IPS DF 4.7 (cell line): ENCODE measurements around the gene SKAP1.
"Not testable (repeated sequence)": the region's sequence is repeated elsewhere in the genome, so short reads cannot be mapped to it uniquely, and the experiment has no call there.

Source experiments
- DNase-seq: peaks from one replicate; pipeline ENCODE4 v3.0.0-alpha.2; 2013; ENCODE audit warnings: low spot score; ENCODE audit errors: extremely low read depth

Gene SKAP1

DNA sequence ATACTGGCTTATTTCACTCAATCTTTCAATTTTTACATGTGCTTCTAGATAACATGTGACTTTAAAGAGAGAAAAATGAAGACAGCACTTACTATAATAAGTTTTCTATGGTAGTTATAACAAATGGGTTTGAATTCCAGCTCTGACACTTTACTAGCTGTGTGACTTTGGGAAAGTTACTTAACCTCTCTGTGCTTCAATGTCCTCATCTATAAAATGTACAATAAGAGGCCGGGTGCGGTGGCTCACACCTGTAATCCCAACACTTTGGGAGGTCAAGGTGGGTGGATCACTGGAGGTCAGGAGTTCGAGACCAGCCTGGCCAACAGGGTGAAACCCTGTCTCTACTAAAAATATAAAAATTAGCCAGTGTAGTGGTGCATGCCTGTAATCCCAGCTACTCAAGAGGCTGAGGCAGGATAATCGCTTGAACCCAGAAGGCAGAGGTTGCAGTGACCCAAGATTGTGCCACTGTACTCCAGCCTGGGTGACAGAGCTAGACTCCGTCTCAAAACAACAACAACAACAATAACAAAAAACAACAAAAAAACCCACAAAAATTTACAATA is 184.5 kb downstream of the SKAP1 start:
- DNase-seq, result not testable (repeated sequence)

DNA sequence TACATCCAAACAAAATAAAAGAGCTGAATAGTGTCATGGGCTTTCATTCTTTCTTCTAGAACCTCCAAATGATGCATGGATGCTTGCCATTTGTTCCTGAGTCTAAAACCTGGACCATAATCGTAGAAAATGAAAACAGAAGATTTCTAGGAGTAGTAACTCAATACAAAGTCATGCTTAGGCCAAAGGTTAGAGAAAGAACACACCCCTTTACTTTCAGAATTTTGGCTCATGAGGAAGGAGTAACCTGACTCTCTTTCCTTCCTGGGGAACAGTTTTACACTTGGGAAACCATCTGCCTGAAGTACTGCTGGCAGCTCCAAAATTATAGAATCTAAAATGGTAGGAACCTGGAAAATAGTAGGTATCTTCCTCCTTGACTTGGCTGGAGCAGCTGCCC is 185.2 kb downstream of the SKAP1 start:
- DNase-seq, result no peak

DNA sequence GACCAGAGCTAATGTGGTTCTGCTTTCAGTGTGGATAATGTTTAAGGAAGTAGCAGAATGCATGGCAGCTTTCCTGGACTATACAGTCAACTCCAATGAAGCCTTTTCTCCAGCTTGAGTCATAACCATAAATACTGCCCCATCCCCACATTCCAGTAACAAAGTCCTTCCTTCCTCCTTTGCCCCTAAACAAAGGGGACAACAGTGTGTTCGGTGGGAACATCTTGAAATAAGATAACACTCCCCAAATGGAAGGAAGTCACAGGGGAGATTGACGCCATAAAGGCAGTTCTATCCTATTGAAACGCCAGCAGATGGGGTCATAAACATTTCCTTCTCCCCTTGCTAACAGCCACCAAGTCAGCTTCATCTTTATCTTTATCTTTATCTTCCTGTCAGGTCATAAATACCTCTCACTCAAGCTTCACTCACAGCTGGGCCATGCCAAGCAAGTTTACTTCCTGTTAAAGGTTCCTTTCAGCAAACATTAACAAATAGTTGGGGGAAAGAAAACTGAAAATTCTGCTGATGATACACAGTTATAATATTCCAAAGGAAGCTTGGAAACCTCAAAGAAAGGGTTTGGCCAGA is 185.8 kb downstream of the SKAP1 start:
- no peak for DNase-seq

DNA sequence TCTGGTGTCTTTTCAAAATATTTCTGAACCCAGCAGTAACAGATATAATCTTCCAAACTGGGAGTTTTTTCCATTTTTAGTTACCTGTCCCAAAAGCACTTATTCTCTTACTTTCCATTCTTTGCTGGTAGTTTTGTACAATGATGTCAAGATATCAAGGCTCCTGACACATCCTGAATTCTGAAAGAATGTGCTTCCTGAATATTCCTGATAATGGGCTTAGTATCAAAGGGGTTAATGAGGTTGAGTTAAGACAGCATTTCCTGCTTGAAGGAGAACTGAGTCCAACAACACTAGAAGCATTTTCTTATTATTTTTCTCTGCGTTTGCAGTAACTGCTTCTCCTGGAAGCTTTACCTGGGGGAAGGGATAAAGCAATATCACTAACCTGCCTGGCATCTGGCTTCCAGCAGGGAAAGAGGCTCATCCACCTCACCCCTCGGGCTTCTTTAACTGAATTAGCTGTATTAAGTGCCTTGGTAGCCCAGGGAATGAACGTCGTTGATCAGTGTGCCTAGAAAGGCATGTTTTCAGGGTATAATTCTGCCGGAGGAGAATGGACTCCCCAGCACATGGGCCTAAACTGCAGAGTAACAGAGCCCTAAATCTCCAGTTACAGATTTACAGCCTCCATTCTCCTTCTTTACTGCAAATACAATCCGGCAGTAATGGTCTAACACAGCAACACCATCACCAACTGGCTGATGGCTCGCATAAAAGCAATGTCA is 188.1 kb downstream of the SKAP1 start:
- DNase-seq, result no peak

DNA sequence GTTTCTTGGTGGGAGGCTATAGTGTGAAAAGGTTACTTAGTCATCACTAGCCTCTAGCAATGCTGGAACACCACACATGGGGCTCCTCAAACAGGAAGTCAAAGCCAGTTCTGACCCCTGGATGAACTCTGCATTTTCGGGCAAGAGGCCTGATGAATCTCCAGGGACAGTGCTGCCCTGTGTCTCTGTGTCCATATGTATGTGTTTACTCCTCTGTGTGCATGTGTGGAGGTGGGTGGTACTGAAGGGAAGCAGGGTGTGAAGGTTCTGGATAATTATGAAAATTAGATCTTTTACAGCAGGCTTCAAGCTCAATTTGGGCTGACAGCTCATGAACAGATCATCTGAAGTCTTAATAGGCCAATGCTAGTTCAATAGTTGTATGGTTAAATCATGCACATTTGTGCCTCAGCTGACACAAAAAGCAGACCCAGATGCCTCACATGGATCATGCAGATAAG is 188.9 kb downstream of the SKAP1 start:
- DNase-seq, result no peak

DNA sequence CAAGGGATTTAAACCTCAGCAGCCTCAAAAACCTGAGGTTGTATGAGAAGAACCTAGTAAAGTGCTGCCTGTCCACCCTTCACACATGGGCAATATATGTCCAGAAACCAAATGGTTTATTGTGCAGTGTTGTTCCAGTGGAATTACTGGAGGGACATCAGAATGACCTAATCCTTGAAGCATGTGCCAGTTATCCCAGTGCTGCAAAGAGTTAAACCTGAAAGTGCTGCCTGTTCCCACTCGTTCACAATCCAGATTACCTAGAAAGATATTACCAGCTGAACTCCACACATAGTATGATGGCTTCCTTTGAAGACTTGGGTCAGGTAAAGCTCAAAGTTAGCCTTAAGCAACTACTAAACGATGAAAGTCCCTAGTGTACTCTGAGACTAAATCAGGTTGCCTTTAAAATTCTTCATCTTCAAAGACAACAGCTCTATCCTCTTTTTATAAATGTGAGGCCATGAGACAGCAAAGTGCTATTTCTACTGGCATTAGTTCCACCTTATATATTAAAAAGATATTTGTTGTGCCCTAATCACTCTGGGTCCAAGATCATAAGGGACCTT is 189.4 kb downstream of the SKAP1 start:
- DNase-seq, result no peak

DNA sequence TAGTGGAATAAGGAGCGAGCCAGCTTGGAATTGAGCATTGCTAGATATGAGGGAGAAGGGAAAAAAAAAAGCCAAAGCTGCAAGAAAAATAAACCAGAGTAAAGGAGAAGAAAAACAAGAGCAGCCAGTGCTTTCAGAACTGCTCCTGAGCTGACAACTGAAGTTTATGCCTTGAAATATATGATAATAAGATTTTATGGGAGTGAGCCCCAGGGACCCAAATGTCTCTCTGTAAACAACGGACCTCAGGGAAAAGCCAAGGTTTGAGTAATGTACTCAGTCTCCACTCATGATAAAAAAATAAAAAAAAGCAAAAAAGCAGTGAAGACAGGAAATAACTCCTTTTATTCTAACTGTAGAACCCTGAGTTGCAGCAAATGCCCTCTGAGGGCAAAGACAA is 189.9 kb downstream of the SKAP1 start:
- DNase-seq, result no peak

DNA sequence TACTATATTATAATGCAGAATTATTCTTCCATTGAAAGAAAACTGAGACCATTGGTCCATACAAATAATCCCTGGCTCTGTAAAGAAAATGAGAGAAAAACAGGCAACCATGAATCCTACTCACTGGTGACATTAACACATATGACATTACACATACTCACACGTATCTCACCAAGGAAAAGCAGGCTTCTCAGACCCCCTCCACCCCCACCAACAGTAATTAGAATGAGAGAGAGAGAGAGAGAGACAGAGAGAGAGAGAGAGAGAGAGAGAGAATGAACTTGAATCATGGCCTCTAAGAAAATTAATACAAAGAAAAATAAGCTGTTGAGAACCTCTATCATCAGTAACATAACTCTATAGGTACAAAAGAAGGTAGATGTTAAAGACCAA is 190.4 kb downstream of the SKAP1 start:
- no peak for DNase-seq

DNA sequence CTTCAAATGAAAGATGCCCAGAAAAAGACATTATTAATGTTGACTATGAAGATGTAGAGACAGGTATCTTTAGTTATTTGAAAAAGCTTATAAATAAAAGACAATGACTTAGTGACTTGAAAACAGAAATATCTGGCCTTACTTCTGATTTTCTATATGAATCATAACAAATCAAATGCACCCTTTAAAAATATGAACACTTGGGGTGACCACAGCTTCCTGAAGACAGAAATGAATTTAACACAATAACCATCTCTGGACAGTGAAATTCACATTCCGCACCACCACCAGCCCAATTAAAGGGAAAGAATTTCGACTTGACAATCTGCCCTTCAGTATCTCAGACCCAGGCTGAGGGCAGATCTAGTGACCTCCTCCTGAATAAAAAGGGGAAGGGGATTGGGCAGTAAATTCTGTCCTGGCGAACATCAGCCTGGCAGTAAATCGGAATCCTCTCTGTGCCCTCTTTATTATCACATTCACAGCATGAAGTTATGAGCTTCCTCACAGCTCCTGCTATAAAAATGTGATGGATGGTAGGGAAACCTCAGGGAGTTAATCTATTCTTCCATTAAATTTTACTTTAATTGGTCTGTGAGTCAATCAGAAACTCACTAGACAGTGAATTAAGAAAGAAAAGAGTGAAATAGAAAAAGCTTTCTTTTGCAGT is 190.9 kb downstream of the SKAP1 start:
- no peak for DNase-seq

DNA sequence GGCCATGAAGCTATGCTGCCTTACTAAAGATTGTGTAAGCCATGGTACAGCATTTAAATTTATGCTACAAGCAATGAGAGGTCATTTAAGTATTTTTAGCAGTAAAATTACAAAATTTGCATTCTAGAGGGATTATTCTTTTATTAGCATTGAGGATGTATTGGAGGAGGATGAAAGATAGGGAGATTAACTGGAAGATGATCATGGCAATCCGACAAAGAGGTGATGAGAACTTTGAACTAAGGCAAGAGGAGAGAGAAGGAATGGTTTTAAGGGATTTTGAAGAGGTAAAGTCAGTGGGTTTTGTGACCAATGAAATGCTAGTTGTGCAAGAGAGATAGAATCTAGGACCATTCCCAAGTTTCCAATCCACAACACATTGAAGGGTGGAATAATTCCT is 192.6 kb downstream of the SKAP1 start:
- no peak for DNase-seq

DNA sequence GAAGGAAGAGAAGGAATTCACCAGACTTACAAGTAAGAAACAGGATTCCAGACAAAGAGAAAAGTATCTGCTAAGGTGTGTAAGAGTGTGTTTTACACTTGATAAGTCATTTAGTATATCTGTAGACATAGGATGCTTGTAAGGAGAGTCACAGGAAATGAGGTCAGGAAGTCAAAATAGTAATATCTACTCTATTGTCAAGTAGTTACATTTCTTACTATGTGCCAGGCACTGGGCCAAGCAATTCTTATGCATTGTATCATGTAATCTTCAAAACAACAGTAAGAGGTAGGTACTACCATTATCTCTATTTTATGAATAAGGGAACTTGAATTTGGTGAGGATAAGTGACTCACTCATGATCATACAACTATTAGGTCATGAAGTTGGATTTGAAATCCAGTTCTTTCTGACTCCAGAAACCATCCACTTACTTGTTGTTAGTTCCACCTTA is 193.3 kb downstream of the SKAP1 start:
- DNase-seq, result no peak

DNA sequence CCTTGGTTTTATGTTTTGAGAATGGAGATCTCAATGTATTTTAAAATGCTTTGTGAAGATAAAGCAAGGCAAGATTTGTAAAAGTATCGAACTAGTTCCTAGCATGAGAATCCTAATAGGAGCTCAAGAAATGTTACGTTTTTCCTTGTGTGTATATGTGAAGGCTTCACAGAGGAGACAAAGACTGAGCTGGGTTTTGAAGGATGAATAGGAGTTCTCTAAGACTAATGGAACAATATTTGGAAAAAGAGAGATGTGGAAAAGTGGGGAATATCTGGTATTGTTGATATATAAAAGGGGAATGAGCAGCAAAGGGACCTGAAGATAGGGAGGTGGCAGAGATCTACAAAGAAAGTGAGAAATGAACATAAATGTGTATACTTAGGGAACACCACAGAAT is 195.1 kb downstream of the SKAP1 start:
- DNase-seq, result no peak

DNA sequence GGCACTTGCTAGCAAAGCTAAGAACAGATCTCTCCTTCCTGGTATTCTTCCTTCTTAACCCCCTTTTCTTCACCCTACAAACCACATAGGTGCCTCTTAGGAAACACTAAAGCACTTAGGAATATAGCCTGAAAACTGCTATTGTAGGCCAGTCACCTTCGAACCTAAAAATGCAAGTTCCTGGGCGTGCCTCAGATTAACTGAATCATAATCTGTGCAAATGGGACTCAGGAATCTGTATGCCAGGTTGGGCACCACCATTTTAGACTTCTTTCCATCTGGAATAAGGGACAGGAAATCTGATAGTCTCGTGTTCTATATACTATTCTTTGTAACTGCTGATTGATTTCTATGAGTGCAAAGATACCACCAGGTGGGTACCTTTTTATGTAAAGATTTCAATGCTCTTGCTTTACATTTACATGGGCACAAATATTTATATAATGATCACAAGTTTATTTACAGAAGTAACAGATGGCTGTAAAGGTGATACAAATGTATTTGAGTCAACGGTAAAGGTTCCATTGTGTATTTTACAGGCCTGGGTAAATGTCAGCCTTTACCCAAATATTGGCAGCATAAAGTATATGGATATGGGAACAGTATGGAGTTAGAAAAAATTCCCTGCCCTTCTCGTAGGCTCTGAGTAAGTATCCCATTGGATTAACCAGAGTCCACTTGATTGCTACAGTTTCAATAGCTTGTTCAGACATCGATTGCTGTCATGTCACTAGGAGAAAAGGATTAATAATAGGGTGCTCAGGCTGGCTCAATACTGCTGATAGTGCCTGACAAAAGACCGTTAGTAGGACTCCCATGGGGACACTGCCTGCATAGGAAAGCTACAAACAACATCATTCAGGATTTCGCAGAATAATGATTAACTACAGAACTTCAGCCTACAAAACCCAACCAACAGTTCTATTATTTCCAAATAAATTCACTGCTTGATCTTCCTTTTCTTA is 197.7 kb downstream of the SKAP1 start:
- no peak for DNase-seq

DNA sequence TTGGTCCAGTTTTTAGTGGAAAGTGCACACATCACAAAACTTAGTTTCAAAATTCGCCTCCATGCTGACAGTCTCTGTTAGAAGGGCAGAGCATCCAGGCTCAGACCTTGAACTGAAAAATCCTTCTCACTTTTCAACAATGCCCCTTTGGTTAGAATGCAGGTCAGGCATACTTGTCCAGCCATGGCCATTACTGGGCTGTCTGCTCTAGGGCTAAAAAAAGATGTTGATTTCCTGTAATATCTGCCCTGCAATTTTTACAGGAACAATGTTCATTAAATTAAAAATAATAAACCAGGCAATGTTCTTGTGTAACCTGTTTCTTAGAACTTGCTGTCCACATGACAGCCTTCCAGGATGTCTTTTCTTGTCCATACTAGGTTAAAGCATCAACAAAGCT is 200.1 kb downstream of the SKAP1 start:
- DNase-seq, result no peak

DNA sequence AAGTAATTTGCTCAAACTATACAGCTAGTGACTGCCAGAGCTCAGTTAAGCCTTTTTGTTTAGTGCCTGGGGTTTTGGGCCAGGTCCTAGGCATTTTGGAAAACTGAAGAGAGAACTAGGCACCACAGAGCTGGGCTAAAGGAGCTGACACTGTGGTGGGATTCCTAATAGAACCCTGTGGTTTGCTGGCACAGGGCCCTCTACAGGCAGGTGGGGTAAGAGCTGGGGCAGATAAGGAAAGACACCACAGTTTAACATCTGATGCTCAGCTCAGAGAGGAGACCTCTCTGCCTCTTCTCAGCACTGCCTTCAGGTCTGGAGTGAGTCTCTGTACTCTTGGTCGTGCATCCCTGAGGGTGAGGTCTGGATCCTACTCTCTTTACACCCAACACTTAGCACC is 201.3 kb downstream of the SKAP1 start:
- no peak for DNase-seq

DNA sequence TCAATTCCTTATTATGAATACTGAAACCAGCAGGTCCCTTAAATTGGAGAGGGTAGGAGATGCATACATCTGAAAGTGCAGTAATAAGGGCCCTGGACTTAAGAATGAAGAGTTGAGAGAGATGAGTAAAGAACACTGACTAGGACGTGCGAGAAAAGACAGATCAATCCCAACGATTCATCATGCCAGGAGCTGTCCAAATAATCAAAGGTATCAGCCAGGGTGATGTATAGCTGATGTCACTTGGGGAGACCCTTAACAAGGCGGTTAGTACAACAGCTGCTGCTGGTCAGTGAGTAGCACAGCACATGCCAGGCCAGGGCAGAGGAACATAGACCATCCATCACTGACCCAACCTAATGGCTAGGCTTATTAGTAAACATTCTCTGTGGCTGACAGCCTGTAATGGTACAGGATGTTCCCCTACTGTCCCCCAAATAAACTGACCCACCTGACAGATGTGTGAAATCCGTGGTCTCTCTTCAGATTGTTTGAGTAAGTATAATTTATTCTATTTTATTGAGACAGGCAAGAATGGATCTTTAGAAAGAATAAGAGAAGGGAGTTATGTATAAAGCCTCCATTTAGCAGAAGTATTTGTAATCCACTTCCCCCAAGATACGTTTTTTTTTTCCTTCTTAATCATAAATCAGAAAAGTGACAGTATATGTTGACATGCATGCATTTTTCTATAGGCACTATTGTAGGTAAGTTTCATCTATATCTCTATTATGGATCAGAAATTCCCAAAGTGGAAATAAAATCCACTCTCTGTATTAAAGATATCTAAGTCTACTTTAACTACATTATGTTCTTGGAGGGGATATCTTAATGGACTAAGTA is 204.1 kb downstream of the SKAP1 start:
- no peak for DNase-seq

DNA sequence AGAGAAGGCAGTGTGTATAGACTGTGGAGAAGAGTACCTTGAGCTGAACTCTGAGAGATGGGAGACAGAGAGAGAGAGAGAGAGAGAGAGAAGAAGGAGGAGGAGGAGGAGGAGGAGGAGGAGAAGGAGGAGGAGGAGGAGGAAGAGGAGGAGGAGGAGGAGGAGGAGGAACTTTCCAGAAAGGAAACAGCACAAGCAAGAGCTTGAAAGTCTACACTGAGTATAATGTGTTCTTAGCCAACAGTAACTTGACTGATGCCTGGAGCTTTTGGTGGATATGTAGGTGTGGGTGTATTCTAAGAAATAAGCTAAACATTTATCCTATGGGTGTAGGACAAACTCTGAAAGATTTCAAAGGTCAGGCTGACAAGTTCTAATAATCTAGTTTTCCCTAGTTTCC is 206.1 kb downstream of the SKAP1 start:
- DNase-seq, result no peak

DNA sequence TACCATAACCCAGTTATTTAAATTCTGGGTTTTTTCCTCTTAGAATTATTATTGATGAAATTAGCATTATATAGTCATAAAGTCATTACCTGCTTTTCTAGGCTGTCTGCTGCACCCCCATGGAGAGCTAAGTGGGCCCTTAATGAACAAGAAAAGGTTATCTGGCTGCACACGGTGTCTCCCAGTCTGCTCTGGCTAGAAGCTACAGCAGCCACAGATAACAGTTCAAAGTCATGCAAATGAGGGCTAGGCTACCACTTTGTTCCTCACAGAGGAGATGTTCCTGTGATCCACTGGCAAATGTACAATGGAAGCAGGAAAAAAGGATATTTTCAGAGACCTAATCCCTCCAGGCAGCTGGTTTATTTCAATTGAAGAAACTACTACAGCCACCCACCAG is 210.4 kb downstream of the SKAP1 start:
- DNase-seq, result no peak

DNA sequence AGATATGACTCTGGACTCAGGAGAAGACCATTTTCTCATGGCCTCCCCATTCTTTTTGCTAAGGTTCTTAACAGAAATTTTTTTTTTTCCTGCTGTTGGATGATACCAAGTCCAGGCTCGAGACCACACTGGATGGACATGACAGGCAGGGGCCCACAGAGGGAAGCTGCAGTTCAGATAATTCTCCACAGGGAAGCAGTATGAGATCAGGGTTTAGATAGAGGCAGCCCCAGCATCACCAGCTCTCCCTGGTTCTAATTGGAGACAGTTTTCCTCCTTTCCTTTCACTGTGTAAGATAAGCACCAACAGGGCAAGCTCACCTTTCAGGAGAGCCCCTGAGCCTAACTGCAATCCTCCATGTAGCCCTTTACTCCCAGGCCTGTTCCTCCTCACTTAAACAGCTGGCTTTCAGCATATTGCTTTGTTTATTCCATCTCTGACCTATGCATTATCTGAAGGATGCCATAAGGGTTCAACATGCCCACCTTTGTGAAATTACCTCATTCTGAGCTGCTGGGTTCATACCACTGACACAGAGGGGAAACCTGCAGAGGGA is 214.4 kb downstream of the SKAP1 start:
- no peak for DNase-seq

DNA sequence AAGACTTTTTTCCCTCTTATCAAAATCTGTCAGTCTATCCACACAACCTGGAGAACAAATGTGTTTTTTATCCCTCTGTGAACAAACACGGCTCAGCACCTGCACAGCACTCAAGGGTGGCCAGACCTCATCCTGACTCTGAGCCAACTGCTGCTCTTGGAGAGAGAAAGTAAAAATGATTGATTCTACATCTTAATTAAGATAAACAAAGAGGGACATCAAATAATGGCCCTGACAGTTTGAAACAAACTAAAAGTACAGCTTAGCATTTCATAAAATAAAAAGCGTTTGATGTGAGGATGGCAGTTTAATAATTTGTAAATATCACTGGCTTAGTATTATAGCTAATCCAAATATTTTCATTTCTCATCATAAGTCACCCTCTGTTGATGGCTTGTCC is 216.2 kb downstream of the SKAP1 start:
- DNase-seq, result no peak
